K562 (cell line): ENCODE data around the gene F2RL2. TPM values are rescaled to one million over a fixed set of nuclear protein-coding genes. Genes with fewer than 3 reads are reported as not detected.

Experiments used
- ATF3 ChIP-seq, 2 experiments: fragments of 450-650 bp in 1 of 2; sonication (generic) in 1 of 2; formaldehyde crosslinking in 1 of 2; IDR thresholded peaks in 1 of 2; conservative IDR thresholded peaks in 1 of 2; 2 replicates each; pipeline versions ENCODE4 v1.6.1 to v1.8.1; 2016 to 2023; ENCODE audit warnings: mild to moderate bottlenecking in 2 of 2, moderate library complexity in 2 of 2, inconsistent platforms in 1 of 2, missing genetic modification reagents in 1 of 2
- BRF2 ChIP-seq: IDR thresholded peaks from 3 replicates; pipeline ENCODE4 v1.6.1; 2011; ENCODE audit warnings: borderline replicate concordance, mild to moderate bottlenecking; ENCODE audit not compliant: insufficient read length, insufficient read depth
- CBX8 ChIP-seq: fragments of 200-600 bp; sonication (generic); IDR thresholded peaks from 2 replicates; pipeline ENCODE4 v1.6.1; 2012; ENCODE audit warnings: borderline replicate concordance, mixed run types, low read depth, mild to moderate bottlenecking, moderate library complexity, mixed read lengths, low read length, control low read depth, inconsistent platforms; ENCODE audit not compliant: poor library complexity, severe bottlenecking; ENCODE audit errors: extremely low read depth
- DMBX1 ChIP-seq: fragments of 250-450 bp; sonication (Bioruptor Pico); IDR thresholded peaks from 2 replicates; pipeline ENCODE4 v1.8.0; 2022; ENCODE audit warnings: inconsistent platforms, mild to moderate bottlenecking, moderate library complexity, borderline replicate concordance
- DNMT1 ChIP-seq: fragments of 450-650 bp; IDR thresholded peaks from 2 replicates; pipeline ENCODE4 v1.6.1; 2016; ENCODE audit warnings: antibody characterized with exemption, mild to moderate bottlenecking
- HCFC1 ChIP-seq: IDR thresholded peaks from 2 replicates; pipeline ENCODE4 v1.6.1; 2012; ENCODE audit warnings: low read depth, low read length, improper control_type of control experiment
- HOXB6 ChIP-seq: fragments of 250-450 bp; sonication (Bioruptor Pico); IDR thresholded peaks from 2 replicates; pipeline ENCODE4 v1.5.1; 2022; ENCODE audit warnings: mild to moderate bottlenecking, borderline replicate concordance
- ID3 ChIP-seq, 2 experiments: fragments of 250-450 bp in 1 of 2; fragments of 450-650 bp in 1 of 2; sonication (Bioruptor Pico) in 1 of 2; IDR thresholded peaks; 2 replicates each; pipeline versions ENCODE4 v1.6.1 to v1.8.0; 2016 to 2021; ENCODE audit warnings: mild to moderate bottlenecking in 2 of 2, moderate library complexity in 2 of 2, missing compliant biosample characterization in 1 of 2, missing genetic modification characterization in 1 of 2
- NELFE ChIP-seq: IDR thresholded peaks from 2 replicates; pipeline ENCODE4 v1.6.1; 2011; ENCODE audit warnings: mild to moderate bottlenecking; ENCODE audit not compliant: insufficient read depth, insufficient read length
- NR2C1 ChIP-seq, 2 experiments: fragments of 450-650 bp; IDR thresholded peaks; 2 replicates each; pipeline ENCODE4 v1.6.1; 2017; ENCODE audit warnings: mild to moderate bottlenecking in 2 of 2, antibody characterized with exemption in 1 of 2, inconsistent platforms in 1 of 2, missing compliant biosample characterization in 1 of 2, missing genetic modification characterization in 1 of 2
- PML ChIP-seq: IDR thresholded peaks from 2 replicates; pipeline ENCODE4 v1.6.1; 2012; ENCODE audit warnings: low read length, inconsistent platforms
- RBM22 ChIP-seq: fragments of 200-400 bp; formaldehyde crosslinking; IDR thresholded peaks from 2 replicates; pipeline ENCODE4 v1.6.1; 2018; ENCODE audit warnings: low read length, low read depth; ENCODE audit not compliant: poor library complexity, severe bottlenecking
- RNF2 ChIP-seq: sonication (generic); IDR thresholded peaks from 2 replicates; pipeline ENCODE4 v1.6.1; 2016
- TOE1 ChIP-seq, 2 experiments: fragments of 450-650 bp in 1 of 2; sonication (generic) in 1 of 2; formaldehyde crosslinking in 1 of 2; IDR thresholded peaks; 2 replicates each; pipeline versions ENCODE4 v1.7.1 to v1.8.0; 2016 to 2022; ENCODE audit warnings: borderline replicate concordance in 2 of 2, mild to moderate bottlenecking in 2 of 2, antibody characterized with exemption in 1 of 2, inconsistent platforms in 1 of 2, low read depth in 1 of 2, missing genetic modification reagents in 1 of 2, moderate library complexity in 1 of 2
- U2AF2 ChIP-seq: fragments of 200-400 bp; formaldehyde crosslinking; optimal IDR thresholded peaks from 2 replicates; pipeline ENCODE3; 2017; ENCODE audit warnings: low read depth, mild to moderate bottlenecking, low read length
- XRCC4 ChIP-seq: IDR thresholded peaks from one replicate; pipeline ENCODE4 v1.6.1; 2011; ENCODE audit not compliant: insufficient read depth, insufficient read length; ENCODE audit errors: extremely low read depth
- ZBTB8A ChIP-seq: fragments of 450-650 bp; IDR thresholded peaks from 2 replicates; pipeline ENCODE4 v1.6.1; 2018; ENCODE audit warnings: mild to moderate bottlenecking, moderate library complexity; ENCODE audit not compliant: partially characterized antibody
- ZNF224 ChIP-seq: sonication (generic); formaldehyde crosslinking; IDR thresholded peaks from 2 replicates; pipeline ENCODE4 v1.8.0; 2022; ENCODE audit warnings: mild to moderate bottlenecking, missing genetic modification reagents
- ZNF354B ChIP-seq: fragments of 250-450 bp; sonication (Bioruptor Pico); IDR thresholded peaks from 2 replicates; pipeline ENCODE4 v1.4.0; 2020
- ZNF518B ChIP-seq: fragments of 250-450 bp; sonication (Bioruptor Pico); IDR thresholded peaks from 2 replicates; pipeline ENCODE4 v1.5.0; 2021; ENCODE audit warnings: mild to moderate bottlenecking, moderate library complexity
- polyA plus RNA-seq, 8 experiments: library from polyadenylated mRNA; depleted of rRNA in 4 of 8; stranded (reverse) in 5 of 8; unstranded in 3 of 8; fragments of >200 nt; fragmentation: Nextera tagmentation in 2 of 8; fragmentation: Illumina TruSeq in 1 of 8; extraction: Ambion mirVana in 2 of 8; extraction: Trizol in 1 of 8; gene quantifications; 2 replicates each; pipeline versions ENCODE4 v1.2.1 to v1.2.3, GENCODE V29; 2011 to 2014; ENCODE audit warnings: inconsistent platforms in 1 of 8, missing spikeins in 1 of 8
- total RNA-seq, 7 experiments: library from RNA; depleted of rRNA in 6 of 7; stranded (reverse); fragments of >200 nt in 6 of 7; fragmentation: Illumina TruSeq in 2 of 7; extraction: Trizol in 2 of 7; gene quantifications; 2 replicates each; pipeline versions ENCODE4 v1.2.1 to v1.2.3, GENCODE V29; 2011 to 2021; ENCODE audit warnings: low replicate concordance in 1 of 7

F2RL2 gene
- total and polyA plus RNA-seq, 9 of the 15 experiments (the other 6 are each of a cell fraction or from before 2014, with no cell fraction given), result 0.03 to 0.12 (median 0.06) TPM; not detected in 3

- peak; percentile 50 for TF ChIP-seq TOE1 (IDR thresholded peaks at IDR 0.05; ENCODE audit: borderline replicate concordance)
- no peak for TF ChIP-seq TOE1 (CRISPR knock-in tag; IDR thresholded peaks at IDR 0.05; ENCODE audit: borderline replicate concordance, low read depth)
- TF ChIP-seq U2AF2, result no peak
- TF ChIP-seq DMBX1 (CRISPR knock-in tag), result peak; percentile 97
- TF ChIP-seq PML, result peak; percentile 99
- TF ChIP-seq ID3 (CRISPR knock-in tag; IDR thresholded peaks at IDR 0.05), result no peak
- TF ChIP-seq ID3 (tag; IDR thresholded peaks at IDR 0.05), result peak; percentile 92
- no peak for TF ChIP-seq DNMT1
- TF ChIP-seq RNF2, result peak; percentile 86
- TF ChIP-seq HCFC1, result no peak
- TF ChIP-seq CBX8, result no peak
- TF ChIP-seq ZNF224, result no peak
- TF ChIP-seq ZNF354B (CRISPR knock-in tag), result 0 out of 2 replicates have a peak, but pooled peaks have one; percentile 36
- no peak for TF ChIP-seq ZNF518B (CRISPR knock-in tag)
- no peak; the same call in 1 of the 2 replicates for TF ChIP-seq ATF3 (IDR thresholded peaks at IDR 0.05)
- TF ChIP-seq ATF3 (CRISPR knock-in tag; conservative IDR thresholded peaks at IDR 0.05), result no peak
- TF ChIP-seq NELFE, result no peak
- 0 out of 2 replicates have a peak, but pooled peaks have one; percentile 59 for TF ChIP-seq NR2C1 (IDR thresholded peaks at IDR 0.05)
- peak; percentile 87 for TF ChIP-seq NR2C1 (tag; IDR thresholded peaks at IDR 0.05)
- TF ChIP-seq RBM22, result no peak
- TF ChIP-seq XRCC4, result no peak
- TF ChIP-seq BRF2, result no peak
- TF ChIP-seq ZBTB8A, result no peak
- no peak for TF ChIP-seq HOXB6 (CRISPR knock-in tag)
These were observed 34.6 kb upstream of the F2RL2 start (continued) for GRCh38 chr5:76657683-76658311.
